GM23248 (cell line): Measurements from ENCODE around the gene IGSF21. TPM values are rescaled to one million over a fixed set of nuclear protein-coding genes. Genes with fewer than 3 reads are reported as not detected.

ENCODE experiments used
- DNase-seq: peaks from one replicate; pipeline ENCODE4 v3.0.0-alpha.2; 2015
- H2AFZ ChIP-seq: fragments of 200-600 bp; sonication (generic); 2 replicates; pipeline ENCODE4 v1.6.1; 2016; ENCODE audit warnings: antibody characterized with exemption
- H3F3A ChIP-seq: fragments of 200-600 bp; sonication (generic); 2 replicates; pipeline ENCODE4 v1.6.1; 2016; ENCODE audit warnings: mild to moderate bottlenecking, antibody characterized with exemption, mixed run types; ENCODE audit not compliant: insufficient read depth
- H3K27ac ChIP-seq: fragments of 200-600 bp; sonication (generic); 2 replicates; pipeline ENCODE4 v1.5.1; 2016; ENCODE audit warnings: mild to moderate bottlenecking
- H3K27me3 ChIP-seq: fragments of 200-600 bp; sonication (generic); replicated peaks from 2 replicates; pipeline ENCODE4 v1.6.1; 2016; ENCODE audit warnings: mild to moderate bottlenecking; ENCODE audit not compliant: insufficient read depth
- H3K36me3 ChIP-seq: fragments of 200-600 bp; sonication (generic); 2 replicates; pipeline ENCODE4 v1.6.1; 2016; ENCODE audit warnings: low read depth, mild to moderate bottlenecking
- H3K4me1 ChIP-seq: fragments of 200-600 bp; sonication (generic); 2 replicates; pipeline ENCODE4 v1.6.1; 2016; ENCODE audit warnings: mild to moderate bottlenecking; ENCODE audit not compliant: insufficient read depth
- H3K4me2 ChIP-seq: fragments of 200-600 bp; sonication (generic); one replicate; pipeline ENCODE4 v1.6.1; 2016; ENCODE audit warnings: mild to moderate bottlenecking; ENCODE audit not compliant: unreplicated experiment
- H3K4me3 ChIP-seq: fragments of 200-600 bp; sonication (generic); 2 replicates; pipeline ENCODE4 v1.5.1; 2016; ENCODE audit warnings: mild to moderate bottlenecking
- H3K79me2 ChIP-seq: fragments of 200-600 bp; sonication (generic); 2 replicates; pipeline ENCODE4 v1.6.1; 2016; ENCODE audit warnings: mild to moderate bottlenecking; ENCODE audit not compliant: insufficient read depth
- H3K9ac ChIP-seq: fragments of 200-600 bp; sonication (generic); 2 replicates; pipeline ENCODE4 v1.6.1; 2016; ENCODE audit warnings: mild to moderate bottlenecking
- H3K9me2 ChIP-seq: fragments of 200-600 bp; sonication (generic); 2 replicates; pipeline ENCODE4 v1.6.1; 2016; ENCODE audit warnings: mixed run types, mild to moderate bottlenecking, moderate library complexity; ENCODE audit not compliant: insufficient read depth
- H3K9me3 ChIP-seq: fragments of 200-600 bp; sonication (generic); one replicate; pipeline ENCODE4 v1.6.1; 2017; ENCODE audit warnings: low read depth
- H4K20me1 ChIP-seq: fragments of 200-600 bp; sonication (generic); 2 replicates; pipeline ENCODE4 v1.6.0; 2016; ENCODE audit not compliant: insufficient read depth
- EZH2 ChIP-seq: fragments of 200-600 bp; sonication (generic); IDR thresholded peaks from 2 replicates; pipeline ENCODE4 v1.6.1; 2018; ENCODE audit warnings: antibody characterized with exemption, mild to moderate bottlenecking; ENCODE audit not compliant: insufficient read depth, poor library complexity, severe bottlenecking
- EZH2phosphoT487 ChIP-seq: fragments of 200-600 bp; sonication (generic); IDR thresholded peaks from 2 replicates; pipeline ENCODE4 v1.6.1; 2018; ENCODE audit warnings: antibody characterized with exemption, moderate library complexity, mild to moderate bottlenecking, low read depth; ENCODE audit not compliant: insufficient read depth
- WGBS, 2 experiments: methylation state at CpG; one replicate each; pipeline ENCODE4 v1.1.6; 2015 to 2017; ENCODE audit warnings: low lambda C conversion rate in 2 of 2, low coverage in 1 of 2; ENCODE audit errors: missing lambda C conversion rate in 2 of 2; 5-methylcytosine and 5-hydroxymethylcytosine counted together
- in situ Hi-C: fragments of 300-500 bp; cut with MboI; formaldehyde crosslinking; loops from 2 replicates; pipeline ENCODE4 v1.15.0; 2020
- polyA plus RNA-seq: library from polyadenylated mRNA; unstranded; fragments of >200 nt; fragmentation: Nextera tagmentation; extraction: Ambion mirVana; gene quantifications from 2 replicates; pipeline ENCODE4 v1.2.1, GENCODE V29; 2016
- total RNA-seq: library from RNA; depleted of rRNA; stranded (reverse); fragments of >200 nt; shearing (Covaris generic); gene quantifications from 2 replicates; pipeline ENCODE4 v1.2.3, GENCODE V29; 2014

Gene IGSF21
- total and polyA plus RNA-seq, 2 experiments from 2014 or later, result not detected

- Histone ChIP-seq H3K4me2 (no peak overlapping the region), H3K9me3 (no peaks in the 10 kb centered on the region), H3K9ac (no peak overlapping the region), H3K9me2 (no peaks in the 10 kb centered on the region), H2AFZ (no peak overlapping the region), H3K79me2 (no peaks in the 10 kb centered on the region), H3K4me3 (no peak overlapping the region), H4K20me1 (no peaks in the 10 kb centered on the region), H3K27ac (no peak overlapping the region), H3K36me3 (no peaks in the 10 kb centered on the region), H3K27me3 (peaks cover 10% of the 10 kb centered on the region; the same call in 1 of the 2 replicates), H3K4me1 (no peaks in the 10 kb centered on the region), H3F3A (no peaks in the 10 kb centered on the region)
- no peak for TF ChIP-seq EZH2
- no peak for TF ChIP-seq EZH2phosphoT487
- no peak for DNase-seq
- in situ Hi-C loops, result no loop called here
- 9 to 10% methylated on average over 11 of the region's 11 CpGs for WGBS, 2 experiments
Measured at GRCh38 chr1:18297896-18298648, 190.5 kb downstream of the IGSF21 start.

- no peaks in the 10 kb centered on the region for H3K9me3 ChIP-seq
- no peaks in the 10 kb centered on the region for H3K4me1 ChIP-seq
- whole genome bisulfite sequencing, 2 experiments, result 34 to 41% methylated on average over 7 of the region's 7 CpGs
- no peaks in the 10 kb centered on the region for H3F3A ChIP-seq
- no peaks in the 10 kb centered on the region for H3K9me2 ChIP-seq
- no peaks in the 10 kb centered on the region for H4K20me1 ChIP-seq
- DNase-seq, result peak; percentile 28
- no peaks in the 10 kb centered on the region for H3K27me3 ChIP-seq
- H3K79me2 ChIP-seq, result no peaks in the 10 kb centered on the region
- no peaks in the 10 kb centered on the region for H3K36me3 ChIP-seq
- H3K4me2 ChIP-seq, result no peak overlapping the region
- TF ChIP-seq EZH2phosphoT487 (no peak), EZH2 (no peak)
- H2AFZ ChIP-seq, result no peak overlapping the region
- no peak overlapping the region for H3K27ac ChIP-seq
- no peak overlapping the region for H3K9ac ChIP-seq
- no peak overlapping the region for H3K4me3 ChIP-seq
- in situ Hi-C loops, result no loop called here
Measured at GRCh38 chr1:18299441-18300338, 192.1 kb downstream of the IGSF21 start.

DNA sequence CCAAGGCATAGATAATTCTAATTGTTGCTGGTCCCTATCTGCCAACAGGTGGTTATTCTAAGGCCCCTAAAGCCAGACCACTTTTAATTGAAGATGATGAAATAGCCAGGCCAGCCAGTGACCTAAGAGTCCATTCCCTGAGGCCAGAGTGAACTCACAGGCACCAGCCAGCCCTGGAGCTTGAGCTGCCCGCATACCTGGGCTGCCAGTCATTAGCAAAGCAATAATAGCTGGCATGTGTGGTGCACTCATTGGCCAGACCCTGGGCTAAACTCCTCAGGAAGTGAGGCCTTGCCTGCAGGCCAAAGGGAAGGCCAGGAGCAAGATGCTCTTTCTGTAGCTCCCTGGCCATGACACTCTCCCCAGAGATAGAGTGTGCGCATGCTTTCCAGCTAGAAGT lies 192.8 kb downstream of the IGSF21 start:
- no peaks in the 10 kb centered on the region for H3K79me2 ChIP-seq
- in situ Hi-C loops, result no loop called here
- H3K27me3 ChIP-seq, result no peaks in the 10 kb centered on the region
- H3K9me3 ChIP-seq, result no peaks in the 10 kb centered on the region
- no peaks in the 10 kb centered on the region for H3F3A ChIP-seq
- WGBS, 2 experiments, result 48 to 56% methylated on average over 2 of the region's 2 CpGs
- H4K20me1 ChIP-seq, result no peaks in the 10 kb centered on the region
- H3K9me2 ChIP-seq, result no peaks in the 10 kb centered on the region
- no peak overlapping the region for H3K4me2 ChIP-seq
- no peak for DNase-seq
- H3K36me3 ChIP-seq, result no peaks in the 10 kb centered on the region
- no peak overlapping the region for H2AFZ ChIP-seq
- no peak overlapping the region for H3K27ac ChIP-seq
- no peak for TF ChIP-seq EZH2
- TF ChIP-seq EZH2phosphoT487, result no peak
- no peak overlapping the region for H3K4me3 ChIP-seq
- no peak overlapping the region for H3K9ac ChIP-seq
- H3K4me1 ChIP-seq, result no peaks in the 10 kb centered on the region

- Histone ChIP-seq H3K4me2 (no peak overlapping the region), H3K27ac (no peak overlapping the region), H3K9me3 (no peaks in the 10 kb centered on the region), H4K20me1 (no peaks in the 10 kb centered on the region), H3K36me3 (no peaks in the 10 kb centered on the region), H3F3A (no peaks in the 10 kb centered on the region), H3K4me1 (no peaks in the 10 kb centered on the region), H3K9me2 (no peaks in the 10 kb centered on the region), H2AFZ (no peak overlapping the region), H3K9ac (no peak overlapping the region), H3K27me3 (no peaks in the 10 kb centered on the region), H3K79me2 (no peaks in the 10 kb centered on the region), H3K4me3 (no peak overlapping the region)
- DNase-seq, result no peak
- TF ChIP-seq EZH2 (no peak), EZH2phosphoT487 (no peak)
- 27 to 31% methylated on average over 6 to 7 of the region's 7 CpGs for WGBS, 2 experiments
- in situ Hi-C loops, result no loop called here
Measured at GRCh38 chr1:18302788-18303413, 195.3 kb downstream of the IGSF21 start.
